CD8-positive, alpha-beta memory T cell (primary cell): Measurements from ENCODE around the gene BCORL1. TPM values are rescaled to one million over a fixed set of nuclear protein-coding genes. Genes with fewer than 3 reads are reported as not detected.

Experiments used
- CTCF ChIA-PET: fragments of 350-600 bp; sonication (Branson Sonifier 250); formaldehyde crosslinking; loops from one replicate; lab custom pipeline; 2021; ENCODE audit warnings: antibody characterized with exemption; lab: Charles Lee
- POLR2A ChIA-PET: fragments of 350-600 bp; sonication (Branson Sonifier 250); formaldehyde crosslinking; loops from one replicate; lab custom pipeline; 2021; ENCODE audit warnings: antibody characterized with exemption; lab: Charles Lee
- DNase-seq, 5 donors: peaks; one replicate each; pipeline versions ENCODE4 v3.0.0 to v3.0.0-alpha.2; 2020 to 2022; ENCODE audit warnings: mixed read lengths in 1 of 5
- H3K27ac ChIP-seq: one replicate; pipeline ENCODE4 v1.7.0; 2013; ENCODE audit warnings: low read depth, mild to moderate bottlenecking, low read length, moderate library complexity
- H3K27me3 ChIP-seq: 2 replicates; pipeline ENCODE4 v1.7.0; 2013; ENCODE audit warnings: low read length, mild to moderate bottlenecking; ENCODE audit not compliant: insufficient read depth, poor library complexity, severe bottlenecking
- H3K36me3 ChIP-seq: 2 replicates; pipeline ENCODE4 v1.7.0; 2013; ENCODE audit warnings: mild to moderate bottlenecking, low read length, moderate library complexity; ENCODE audit not compliant: insufficient read depth
- H3K4me1 ChIP-seq: 2 replicates; pipeline ENCODE4 v1.7.0; 2013; ENCODE audit warnings: mild to moderate bottlenecking, low read length, moderate library complexity; ENCODE audit not compliant: insufficient read depth
- H3K4me3 ChIP-seq: 2 replicates; pipeline ENCODE4 v1.7.0; 2013; ENCODE audit warnings: mild to moderate bottlenecking, low read length
- H3K9me3 ChIP-seq: 2 replicates; pipeline ENCODE4 v1.7.0; 2013; ENCODE audit warnings: mild to moderate bottlenecking, low read length
- H3K27ac Mint-ChIP-seq, 8 donors: one replicate each; pipeline ENCODE4 v1.8.0; 2020 to 2021; ENCODE audit warnings: mixed read lengths in 8 of 8, mild to moderate bottlenecking in 6 of 8, inconsistent platforms in 3 of 8, moderate library complexity in 3 of 8
- H3K27me3 Mint-ChIP-seq, 2 donors: one replicate each; pipeline ENCODE4 v1.8.0; 2020 to 2021; ENCODE audit warnings: mixed read lengths in 2 of 2, mild to moderate bottlenecking in 1 of 2, moderate library complexity in 1 of 2
- H3K36me3 Mint-ChIP-seq, 3 donors: one replicate each; pipeline ENCODE4 v1.8.0; 2020 to 2021; ENCODE audit warnings: mixed read lengths in 3 of 3, inconsistent platforms in 1 of 3, mild to moderate bottlenecking in 1 of 3
- H3K4me1 Mint-ChIP-seq, 3 donors: one replicate each; pipeline ENCODE4 v1.8.0; 2020 to 2021; ENCODE audit warnings: mixed read lengths in 3 of 3, inconsistent platforms in 1 of 3, mild to moderate bottlenecking in 1 of 3
- H3K4me3 Mint-ChIP-seq, 7 donors: one replicate each; pipeline ENCODE4 v1.8.0; 2020 to 2021; ENCODE audit warnings: mixed read lengths in 7 of 7, mild to moderate bottlenecking in 6 of 7, moderate library complexity in 4 of 7, inconsistent platforms in 2 of 7
- H3K9me3 Mint-ChIP-seq, 5 donors: one replicate each; pipeline ENCODE4 v1.8.0; 2020 to 2022; ENCODE audit warnings: mixed read lengths in 5 of 5, mild to moderate bottlenecking in 3 of 5, moderate library complexity in 2 of 5, inconsistent platforms in 1 of 5
- polyA plus RNA-seq: library from polyadenylated mRNA; unstranded; fragments of 300-500 nt; fragmentation: Illumina TruSeq; gene quantifications from one replicate; pipeline ENCODE4 v1.2.3, GENCODE V29; 2021
- total RNA-seq, 2 experiments: library from RNA; stranded (reverse); gene quantifications; one replicate each; pipeline ENCODE4 v1.2.3, GENCODE V29; 2021

The BCORL1 gene, protein sequence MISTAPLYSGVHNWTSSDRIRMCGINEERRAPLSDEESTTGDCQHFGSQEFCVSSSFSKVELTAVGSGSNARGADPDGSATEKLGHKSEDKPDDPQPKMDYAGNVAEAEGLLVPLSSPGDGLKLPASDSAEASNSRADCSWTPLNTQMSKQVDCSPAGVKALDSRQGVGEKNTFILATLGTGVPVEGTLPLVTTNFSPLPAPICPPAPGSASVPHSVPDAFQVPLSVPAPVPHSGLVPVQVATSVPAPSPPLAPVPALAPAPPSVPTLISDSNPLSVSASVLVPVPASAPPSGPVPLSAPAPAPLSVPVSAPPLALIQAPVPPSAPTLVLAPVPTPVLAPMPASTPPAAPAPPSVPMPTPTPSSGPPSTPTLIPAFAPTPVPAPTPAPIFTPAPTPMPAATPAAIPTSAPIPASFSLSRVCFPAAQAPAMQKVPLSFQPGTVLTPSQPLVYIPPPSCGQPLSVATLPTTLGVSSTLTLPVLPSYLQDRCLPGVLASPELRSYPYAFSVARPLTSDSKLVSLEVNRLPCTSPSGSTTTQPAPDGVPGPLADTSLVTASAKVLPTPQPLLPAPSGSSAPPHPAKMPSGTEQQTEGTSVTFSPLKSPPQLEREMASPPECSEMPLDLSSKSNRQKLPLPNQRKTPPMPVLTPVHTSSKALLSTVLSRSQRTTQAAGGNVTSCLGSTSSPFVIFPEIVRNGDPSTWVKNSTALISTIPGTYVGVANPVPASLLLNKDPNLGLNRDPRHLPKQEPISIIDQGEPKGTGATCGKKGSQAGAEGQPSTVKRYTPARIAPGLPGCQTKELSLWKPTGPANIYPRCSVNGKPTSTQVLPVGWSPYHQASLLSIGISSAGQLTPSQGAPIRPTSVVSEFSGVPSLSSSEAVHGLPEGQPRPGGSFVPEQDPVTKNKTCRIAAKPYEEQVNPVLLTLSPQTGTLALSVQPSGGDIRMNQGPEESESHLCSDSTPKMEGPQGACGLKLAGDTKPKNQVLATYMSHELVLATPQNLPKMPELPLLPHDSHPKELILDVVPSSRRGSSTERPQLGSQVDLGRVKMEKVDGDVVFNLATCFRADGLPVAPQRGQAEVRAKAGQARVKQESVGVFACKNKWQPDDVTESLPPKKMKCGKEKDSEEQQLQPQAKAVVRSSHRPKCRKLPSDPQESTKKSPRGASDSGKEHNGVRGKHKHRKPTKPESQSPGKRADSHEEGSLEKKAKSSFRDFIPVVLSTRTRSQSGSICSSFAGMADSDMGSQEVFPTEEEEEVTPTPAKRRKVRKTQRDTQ (N-terminal part only)
- total RNA-seq: 10 to 100 TPM; 10.7 to 12.1 TPM
- polyA plus RNA-seq: 2.7 TPM

DNA sequence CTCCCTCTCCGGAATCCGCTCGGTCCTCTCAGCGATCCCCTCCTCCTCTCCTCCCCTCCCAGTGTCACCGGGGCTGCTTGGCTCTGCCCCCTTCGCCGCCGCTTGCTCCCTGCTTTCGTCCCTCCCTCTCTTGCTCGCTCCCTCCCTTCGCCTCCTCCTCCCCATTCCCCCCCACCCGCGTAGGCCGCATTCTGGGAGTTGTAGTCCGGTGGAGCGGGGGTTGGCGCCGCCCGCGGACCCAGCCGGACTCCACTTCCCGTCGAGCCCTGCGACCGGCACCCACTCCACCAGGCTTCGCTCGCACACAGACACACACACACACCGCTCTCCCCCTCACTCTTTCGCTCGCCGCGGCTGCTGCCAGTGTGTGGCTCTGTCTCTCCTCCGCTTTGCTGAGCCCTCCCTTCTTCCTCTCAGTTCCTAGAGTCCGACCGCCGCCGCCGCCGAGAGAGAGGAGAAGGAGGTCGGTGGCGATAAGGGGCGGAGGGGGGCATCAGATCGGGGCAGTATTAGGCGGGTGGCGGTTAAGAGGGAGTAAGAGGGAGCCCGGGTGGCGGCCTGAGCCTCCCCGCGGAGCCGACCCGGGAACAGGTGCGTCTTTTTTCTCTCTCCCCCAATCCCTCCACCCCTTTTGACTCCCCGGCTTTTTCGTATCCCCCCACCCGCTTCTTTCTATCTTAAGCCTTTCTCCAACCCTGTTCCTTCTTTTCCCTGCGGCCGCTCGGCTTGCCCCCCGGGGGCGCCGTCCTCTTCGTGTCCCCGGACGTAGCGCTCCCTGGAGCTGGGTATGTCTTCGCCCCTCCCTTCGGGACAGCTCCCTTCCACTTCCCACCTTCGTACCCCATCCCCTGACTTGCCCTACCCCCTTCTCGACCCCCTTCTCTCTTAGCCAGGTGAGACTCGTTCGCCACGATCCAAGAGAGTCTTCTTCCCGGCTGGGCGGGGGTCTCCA, at the start of gene BCORL1:
BCORL1 (plus strand) TSS at position 336 of the 952 bp plus-strand sequence. CDS start 22,597 bp downstream, outside the sequence.
- Histone ChIP-seq H3K4me1 (no peaks in the 10 kb centered on the region), H3K27me3 (no peaks in the 10 kb centered on the region), H3K9me3 (no peaks in the 10 kb centered on the region), H3K36me3 (no peaks in the 10 kb centered on the region), H3K27ac (no peak within 1 kb of the TSS), H3K4me3 (peak within 1 kb of the TSS; percentile 41)
- Mint-ChIP-seq H3K9me3 (peaks cover 0 to 1% (median 0%) of the 10 kb centered on the region in 5 donors), H3K36me3 (peaks cover 0 to 2% (median 0%) of the 10 kb centered on the region in 3 donors), H3K27me3 (no peaks in the 10 kb centered on the region), H3K27ac (peak within 1 kb of the TSS in 5 of 8 donors; percentile 13 to 84 (median 79)), H3K4me1 (peaks cover 17 to 42% (median 18%) of the 10 kb centered on the region in 3 donors), H3K4me3 (no peak within 1 kb of the TSS)
- DNase-seq: peak; percentile 77 to 94 (median 83)
- ChIA-PET POLR2A (interaction anchor here (0.6 to 0.9 kb wide), 3 partner anchors 18 to 48 kb away, joined by 7 to 11 read pairs (median 7); no protein-coding TSS in a partner anchor), CTCF (no interaction called here)

DNA sequence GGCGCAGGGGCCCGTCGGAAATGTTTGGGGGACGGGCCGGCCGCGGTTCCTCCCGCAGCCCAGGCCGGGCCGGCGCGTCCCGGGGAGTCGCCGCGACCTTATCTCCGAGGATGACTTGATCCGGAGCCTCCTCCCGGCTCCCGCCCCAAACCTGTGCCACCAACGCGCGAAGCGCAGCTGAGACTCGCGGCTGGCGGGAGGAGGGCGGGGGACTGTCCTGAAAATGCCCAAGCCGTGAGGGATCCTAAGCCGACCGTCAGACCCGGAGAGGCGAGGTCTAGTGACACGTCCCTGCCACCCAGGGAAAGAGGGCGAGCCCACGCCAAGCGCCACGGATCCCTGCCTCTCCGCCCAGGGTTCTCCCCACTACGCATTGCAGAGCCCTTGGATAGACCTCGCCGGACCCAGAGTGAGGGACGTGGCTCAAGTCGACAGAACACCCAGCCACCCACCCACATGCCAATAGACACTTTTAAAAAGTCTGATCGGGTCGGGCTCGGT, 49.6 kb upstream of the BCORL1 start:
- Histone ChIP-seq H3K27ac (no peak overlapping the region), H3K4me1 (no peaks in the 10 kb centered on the region), H3K9me3 (no peaks in the 10 kb centered on the region), H3K4me3 (no peak overlapping the region), H3K36me3 (no peaks in the 10 kb centered on the region), H3K27me3 (no peaks in the 10 kb centered on the region)
- no peak overlapping the region for H3K27ac Mint-ChIP-seq
- ChIA-PET POLR2A (no interaction called here), CTCF (no interaction called here)
- H3K27me3 Mint-ChIP-seq: peaks cover 0 to 10% of the 10 kb centered on the region in 2 donors
- DNase-seq: no peak
- peaks cover 0 to 5% (median 0%) of the 10 kb centered on the region in 3 donors for H3K36me3 Mint-ChIP-seq
- H3K4me3 Mint-ChIP-seq: peak overlapping the region in 5 of 7 donors; percentile 11 to 86 (median 67)
- peaks cover 0 to 3% (median 0%) of the 10 kb centered on the region in 5 donors for H3K9me3 Mint-ChIP-seq
- H3K4me1 Mint-ChIP-seq: peaks cover 0 to 12% (median 0%) of the 10 kb centered on the region in 3 donors

DNA sequence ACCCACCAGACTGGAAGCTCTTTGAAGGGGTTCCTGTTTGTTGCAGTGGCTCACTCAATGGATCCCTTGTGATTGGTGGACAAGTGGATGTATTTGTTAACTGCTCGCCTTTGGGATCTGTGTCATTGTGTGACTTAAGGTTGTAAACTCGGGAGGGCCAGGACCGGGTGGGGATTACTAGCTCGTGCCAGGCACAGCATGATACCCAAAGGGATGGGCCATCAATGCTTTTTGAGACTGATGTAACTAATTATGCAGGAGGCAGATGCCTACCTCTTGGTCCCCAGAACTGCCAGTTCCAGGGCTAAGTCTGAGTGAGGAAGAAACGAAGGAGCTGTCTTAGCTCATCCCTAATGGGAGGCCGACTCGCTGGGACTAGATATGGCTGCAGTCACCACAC, 48.7 kb upstream of the BCORL1 start:
- no peak overlapping the region for H3K27ac ChIP-seq
- POLR2A ChIA-PET: no interaction called here
- CTCF ChIA-PET: no interaction called here
- Mint-ChIP-seq H3K36me3 (peaks cover 0 to 4% (median 0%) of the 10 kb centered on the region in 3 donors), H3K9me3 (no peaks in the 10 kb centered on the region), H3K4me1 (peaks cover 0 to 17% (median 6%) of the 10 kb centered on the region in 3 donors), H3K27ac (peak overlapping the region in 5 of 8 donors; percentile 6 to 68 (median 10)), H3K27me3 (peaks cover 0 to 11% of the 10 kb centered on the region in 2 donors), H3K4me3 (peak overlapping the region; percentile 18 to 76 (median 72))
- no peaks in the 10 kb centered on the region for H3K9me3 ChIP-seq
- peak in 1 of 5 donors; percentile 6 for DNase-seq
- H3K4me1 ChIP-seq: no peaks in the 10 kb centered on the region
- no peaks in the 10 kb centered on the region for H3K36me3 ChIP-seq
- no peak overlapping the region for H3K4me3 ChIP-seq
- no peaks in the 10 kb centered on the region for H3K27me3 ChIP-seq

GRCh38 chrX:129934461-129934860, 48.0 kb upstream of the BCORL1 start:
- no peaks in the 10 kb centered on the region for H3K9me3 ChIP-seq
- no peaks in the 10 kb centered on the region for H3K9me3 Mint-ChIP-seq
- no peak overlapping the region for H3K27ac ChIP-seq
- POLR2A ChIA-PET: interaction anchor here (0.5 kb wide), 1 partner anchor 48 kb away, joined by 7 read pairs; no protein-coding TSS in a partner anchor
- CTCF ChIA-PET: no interaction called here
- no peaks in the 10 kb centered on the region for H3K27me3 ChIP-seq
- H3K4me1 Mint-ChIP-seq: peaks cover 0 to 17% (median 6%) of the 10 kb centered on the region in 3 donors
- no peaks in the 10 kb centered on the region for H3K36me3 Mint-ChIP-seq
- peaks cover 0 to 8% of the 10 kb centered on the region in 2 donors for H3K27me3 Mint-ChIP-seq
- H3K36me3 ChIP-seq: no peaks in the 10 kb centered on the region
- peak overlapping the region in 1 of 8 donors; percentile 66 for H3K27ac Mint-ChIP-seq
- no peak for DNase-seq
- H3K4me3 ChIP-seq: no peak overlapping the region
- H3K4me1 ChIP-seq: no peaks in the 10 kb centered on the region
- peak overlapping the region in 1 of 7 donors; percentile 9 for H3K4me3 Mint-ChIP-seq

GRCh38 chrX:129934952-129935351, 47.5 kb upstream of the BCORL1 start:
- Histone ChIP-seq H3K4me1 (no peaks in the 10 kb centered on the region), H3K36me3 (no peaks in the 10 kb centered on the region), H3K27ac (no peak overlapping the region), H3K4me3 (no peak overlapping the region), H3K9me3 (no peaks in the 10 kb centered on the region), H3K27me3 (no peaks in the 10 kb centered on the region)
- H3K9me3 Mint-ChIP-seq: no peaks in the 10 kb centered on the region
- H3K27me3 Mint-ChIP-seq: peaks cover 0 to 8% of the 10 kb centered on the region in 2 donors
- CTCF ChIA-PET: no interaction called here
- POLR2A ChIA-PET: no interaction called here
- no peak for DNase-seq
- no peak overlapping the region for H3K4me3 Mint-ChIP-seq
- peak overlapping the region in 2 of 8 donors; percentile 26 to 66 for H3K27ac Mint-ChIP-seq
- H3K36me3 Mint-ChIP-seq: no peaks in the 10 kb centered on the region
- peaks cover 0 to 17% (median 6%) of the 10 kb centered on the region in 3 donors for H3K4me1 Mint-ChIP-seq

DNA sequence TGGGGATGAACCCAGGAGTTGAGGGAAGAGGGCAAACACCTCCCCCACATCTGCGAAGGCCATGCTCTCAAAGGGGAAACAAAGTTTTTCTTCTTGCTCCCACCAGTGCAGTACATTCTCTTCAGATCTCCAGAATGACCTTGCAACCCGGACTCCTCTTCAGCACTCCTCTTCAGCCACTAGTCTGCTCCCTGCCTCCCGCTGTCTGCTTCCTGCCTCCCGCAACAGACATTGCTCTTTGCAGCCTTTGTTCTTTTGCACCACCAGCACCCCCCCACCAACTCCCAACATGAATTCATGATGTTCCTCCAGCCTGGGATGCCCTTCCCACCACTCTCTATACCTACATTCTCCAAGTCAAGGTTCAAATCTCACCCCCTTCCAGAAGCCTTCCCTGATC, 44.4 kb upstream of the BCORL1 start:
- no peak for DNase-seq
- no peak overlapping the region for H3K27ac ChIP-seq
- Mint-ChIP-seq H3K36me3 (no peaks in the 10 kb centered on the region), H3K4me3 (no peak overlapping the region), H3K27ac (peak overlapping the region in 1 of 8 donors; percentile 47), H3K4me1 (peaks cover 0 to 13% (median 6%) of the 10 kb centered on the region in 3 donors), H3K9me3 (no peaks in the 10 kb centered on the region), H3K27me3 (peaks cover 0 to 5% of the 10 kb centered on the region in 2 donors)
- H3K4me1 ChIP-seq: no peaks in the 10 kb centered on the region
- no peaks in the 10 kb centered on the region for H3K27me3 ChIP-seq
- POLR2A ChIA-PET: no interaction called here
- H3K36me3 ChIP-seq: no peaks in the 10 kb centered on the region
- H3K4me3 ChIP-seq: no peak overlapping the region
- H3K9me3 ChIP-seq: no peaks in the 10 kb centered on the region
- CTCF ChIA-PET: no interaction called here
